HEK293 (cell line): ENCODE data around the gene BEST1.
A peak's percentile ranks its signal among the peaks of the same experiment; 100 is the strongest.

Experiments
- CTCF ChIA-PET: fragments of 350-600 bp; formaldehyde crosslinking; extraction: SDS; loops from one replicate; lab custom pipeline; 2021; ENCODE audit warnings: antibody characterized with exemption; lab: Yijun Ruan, JAX
- POLR2A ChIA-PET: fragments of 300-600 bp; formaldehyde crosslinking; extraction: SDS; loops from one replicate; lab custom pipeline; 2020; ENCODE audit warnings: antibody characterized with exemption, inconsistent platforms; lab: Yijun Ruan, JAX
- H3K27ac ChIP-seq: fragments of 200-500 bp; sonication (Bioruptor generic); 2 replicates; pipeline ENCODE4 v1.5.1; 2014; ENCODE audit warnings: low read depth, low read length, control low read depth, inconsistent platforms; ENCODE audit errors: extremely low read depth
- H3K36me3 ChIP-seq, 2 experiments: fragments of 200-500 bp in 1 of 2; sonication (Bioruptor generic) in 1 of 2; 1 replicate in 1 of 2; 2 replicates in 1 of 2; pipeline ENCODE4 v1.5.1; 2014 to 2017; ENCODE audit warnings: inconsistent platforms in 2 of 2, low read length in 2 of 2; ENCODE audit not compliant: control insufficient read depth in 2 of 2, insufficient read depth in 1 of 2
- H3K4me1 ChIP-seq: fragments of 200-500 bp; sonication (Bioruptor generic); 2 replicates; pipeline ENCODE4 v1.5.1; 2014; ENCODE audit warnings: mild to moderate bottlenecking, low read length, inconsistent platforms; ENCODE audit not compliant: control insufficient read depth, insufficient read depth
- H3K4me3 ChIP-seq: 2 replicates; pipeline ENCODE4 v1.5.1; 2011; ENCODE audit warnings: low read depth, mild to moderate bottlenecking, control low read depth, low read length, moderate library complexity
- H3K9me3 ChIP-seq: fragments of 200-500 bp; sonication (Bioruptor generic); 2 replicates; pipeline ENCODE4 v1.5.1; 2014; ENCODE audit warnings: low read depth, low read length, inconsistent platforms; ENCODE audit not compliant: control insufficient read depth, insufficient read depth
- BCL11B ChIP-seq: fragments of 450-650 bp; formaldehyde crosslinking; IDR thresholded peaks from 2 replicates; pipeline ENCODE4 v1.5.1; 2016; ENCODE audit warnings: low read depth, missing biosample characterization, missing genetic modification characterization
- KLF9 ChIP-seq: fragments of 450-650 bp; formaldehyde crosslinking; IDR thresholded peaks from 2 replicates; pipeline ENCODE4 v1.5.1; 2016; ENCODE audit warnings: missing biosample characterization, missing genetic modification characterization, low read depth
- OVOL3 ChIP-seq: fragments of 450-650 bp; formaldehyde crosslinking; IDR thresholded peaks from 2 replicates; pipeline ENCODE4 v1.5.1; 2016; ENCODE audit warnings: missing biosample characterization, missing genetic modification characterization
- SCRT2 ChIP-seq: fragments of 450-650 bp; formaldehyde crosslinking; IDR thresholded peaks from 2 replicates; pipeline ENCODE4 v1.5.1; 2016; ENCODE audit warnings: missing biosample characterization, missing genetic modification characterization
- ZFP69B ChIP-seq: fragments of 450-650 bp; formaldehyde crosslinking; IDR thresholded peaks from 2 replicates; pipeline ENCODE4 v1.5.1; 2016; ENCODE audit warnings: missing biosample characterization, missing genetic modification characterization
- ZNF155 ChIP-seq: fragments of 450-650 bp; formaldehyde crosslinking; IDR thresholded peaks from 2 replicates; pipeline ENCODE4 v1.5.1; 2016; ENCODE audit warnings: missing biosample characterization, missing genetic modification characterization
- ZNF16 ChIP-seq: fragments of 450-650 bp; formaldehyde crosslinking; IDR thresholded peaks from 2 replicates; pipeline ENCODE4 v1.5.1; 2016; ENCODE audit warnings: low read depth, missing biosample characterization, missing genetic modification characterization
- ZNF23 ChIP-seq: fragments of 450-650 bp; formaldehyde crosslinking; IDR thresholded peaks from 2 replicates; pipeline ENCODE4 v1.5.1; 2016; ENCODE audit warnings: missing biosample characterization, missing genetic modification characterization, borderline replicate concordance
- ZNF549 ChIP-seq: fragments of 450-650 bp; IDR thresholded peaks from 2 replicates; pipeline ENCODE4 v1.5.1; 2018; ENCODE audit warnings: missing biosample characterization, missing genetic modification characterization, mild to moderate bottlenecking, inconsistent platforms, moderate library complexity
- ZNF555 ChIP-seq: fragments of 450-650 bp; formaldehyde crosslinking; conservative IDR thresholded peaks from 2 replicates; pipeline ENCODE4 v1.5.1; 2017; ENCODE audit warnings: missing biosample characterization, mild to moderate bottlenecking, missing genetic modification characterization, inconsistent platforms
- ZNF664 ChIP-seq: fragments of 450-650 bp; formaldehyde crosslinking; IDR thresholded peaks from 2 replicates; pipeline ENCODE4 v1.5.1; 2016; ENCODE audit warnings: missing biosample characterization, missing genetic modification characterization
- ZNF707 ChIP-seq: fragments of 450-650 bp; formaldehyde crosslinking; IDR thresholded peaks from 2 replicates; pipeline ENCODE4 v1.5.1; 2016; ENCODE audit warnings: missing biosample characterization, missing genetic modification characterization
- ZNF76 ChIP-seq: fragments of 450-650 bp; formaldehyde crosslinking; IDR thresholded peaks from 2 replicates; pipeline ENCODE4; 2016; ENCODE audit warnings: low read depth, missing biosample characterization, missing genetic modification characterization, borderline replicate concordance
- ZNF777 ChIP-seq: fragments of 450-650 bp; formaldehyde crosslinking; IDR thresholded peaks from 2 replicates; pipeline ENCODE4 v1.5.1; 2017; ENCODE audit warnings: missing biosample characterization, missing genetic modification characterization, borderline replicate concordance
- ZSCAN23 ChIP-seq: fragments of 450-650 bp; formaldehyde crosslinking; IDR thresholded peaks from 2 replicates; pipeline ENCODE4 v1.5.1; 2016; ENCODE audit warnings: missing biosample characterization, missing genetic modification characterization
- ZXDB ChIP-seq: fragments of 450-650 bp; formaldehyde crosslinking; IDR thresholded peaks from 2 replicates; pipeline ENCODE4 v1.5.1; 2016; ENCODE audit warnings: missing biosample characterization, missing genetic modification characterization
- TF ChIP-seq, protein P1 (sequence below): fragments of 450-650 bp; formaldehyde crosslinking; IDR thresholded peaks from 2 replicates; pipeline ENCODE4; 2016; ENCODE audit warnings: missing biosample characterization, missing genetic modification characterization
- TF ChIP-seq, protein P2 (sequence below): fragments of 450-650 bp; formaldehyde crosslinking; IDR thresholded peaks from 2 replicates; pipeline ENCODE4 v1.5.1; 2016; ENCODE audit warnings: missing biosample characterization, missing genetic modification characterization
- TF ChIP-seq, protein P3 (sequence below): fragments of 450-650 bp; formaldehyde crosslinking; IDR thresholded peaks from 2 replicates; pipeline ENCODE4 v1.5.1; 2016; ENCODE audit warnings: missing biosample characterization, missing genetic modification characterization
- TF ChIP-seq, protein P4 (sequence below): fragments of 450-650 bp; formaldehyde crosslinking; IDR thresholded peaks from 2 replicates; pipeline ENCODE4 v1.5.1; 2017; ENCODE audit warnings: missing biosample characterization, missing genetic modification characterization

Gene BEST1

DNA sequence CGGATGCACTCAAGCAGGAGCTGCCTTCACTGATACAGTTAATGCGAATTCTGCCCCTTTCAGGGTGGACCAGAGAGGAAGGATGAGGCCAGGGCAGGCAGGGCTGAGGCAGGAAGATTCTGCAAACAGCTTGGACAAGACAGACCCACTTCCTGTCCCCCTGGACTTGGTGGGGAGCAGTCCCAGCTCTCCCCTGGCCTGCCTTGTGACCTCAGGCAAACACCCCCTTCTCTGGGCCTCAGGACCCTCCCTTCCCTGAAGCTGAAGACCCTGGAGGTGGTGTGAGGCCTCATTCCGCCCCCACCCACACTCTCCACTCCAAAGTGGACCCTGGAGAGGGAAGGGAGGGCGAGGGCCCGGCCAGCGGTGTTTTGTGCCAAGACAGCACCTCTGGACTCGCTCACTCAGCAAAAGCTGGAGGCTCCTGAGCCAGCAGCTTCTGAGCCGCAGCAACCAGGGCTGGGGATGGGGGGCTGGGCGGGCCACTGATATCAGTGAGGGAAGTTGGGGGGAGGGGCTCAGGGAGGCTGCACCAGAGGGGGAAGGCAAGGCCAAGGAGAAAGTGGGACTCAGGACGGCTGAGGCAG, 41.3 kb upstream of the BEST1 start (continued):
- no peak for TF ChIP-seq BCL11B
- no peak for TF ChIP-seq KLF9 (tag by site-specific recombination)
- no peak for TF ChIP-seq ZNF76
- TF ChIP-seq ZNF707 (tag by site-specific recombination): no peak
- TF ChIP-seq ZNF777 (tag by site-specific recombination): no peak
- no peak for TF ChIP-seq ZNF549 (tag by site-specific recombination)
- TF ChIP-seq ZNF664 (tag by site-specific recombination): no peak
- TF ChIP-seq, protein P1, sequence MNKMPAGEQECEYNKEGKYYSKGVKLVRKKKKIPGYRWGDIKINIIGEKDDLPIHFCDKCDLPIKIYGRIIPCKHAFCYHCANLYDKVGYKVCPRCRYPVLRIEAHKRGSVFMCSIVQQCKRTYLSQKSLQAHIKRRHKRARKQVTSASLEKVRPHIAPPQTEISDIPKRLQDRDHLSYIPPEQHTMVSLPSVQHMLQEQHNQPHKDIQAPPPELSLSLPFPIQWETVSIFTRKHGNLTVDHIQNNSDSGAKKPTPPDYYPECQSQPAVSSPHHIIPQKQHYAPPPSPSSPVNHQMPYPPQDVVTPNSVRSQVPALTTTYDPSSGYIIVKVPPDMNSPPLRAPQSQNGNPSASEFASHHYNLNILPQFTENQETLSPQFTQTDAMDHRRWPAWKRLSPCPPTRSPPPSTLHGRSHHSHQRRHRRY (tag by site-specific recombination): no peak

DNA sequence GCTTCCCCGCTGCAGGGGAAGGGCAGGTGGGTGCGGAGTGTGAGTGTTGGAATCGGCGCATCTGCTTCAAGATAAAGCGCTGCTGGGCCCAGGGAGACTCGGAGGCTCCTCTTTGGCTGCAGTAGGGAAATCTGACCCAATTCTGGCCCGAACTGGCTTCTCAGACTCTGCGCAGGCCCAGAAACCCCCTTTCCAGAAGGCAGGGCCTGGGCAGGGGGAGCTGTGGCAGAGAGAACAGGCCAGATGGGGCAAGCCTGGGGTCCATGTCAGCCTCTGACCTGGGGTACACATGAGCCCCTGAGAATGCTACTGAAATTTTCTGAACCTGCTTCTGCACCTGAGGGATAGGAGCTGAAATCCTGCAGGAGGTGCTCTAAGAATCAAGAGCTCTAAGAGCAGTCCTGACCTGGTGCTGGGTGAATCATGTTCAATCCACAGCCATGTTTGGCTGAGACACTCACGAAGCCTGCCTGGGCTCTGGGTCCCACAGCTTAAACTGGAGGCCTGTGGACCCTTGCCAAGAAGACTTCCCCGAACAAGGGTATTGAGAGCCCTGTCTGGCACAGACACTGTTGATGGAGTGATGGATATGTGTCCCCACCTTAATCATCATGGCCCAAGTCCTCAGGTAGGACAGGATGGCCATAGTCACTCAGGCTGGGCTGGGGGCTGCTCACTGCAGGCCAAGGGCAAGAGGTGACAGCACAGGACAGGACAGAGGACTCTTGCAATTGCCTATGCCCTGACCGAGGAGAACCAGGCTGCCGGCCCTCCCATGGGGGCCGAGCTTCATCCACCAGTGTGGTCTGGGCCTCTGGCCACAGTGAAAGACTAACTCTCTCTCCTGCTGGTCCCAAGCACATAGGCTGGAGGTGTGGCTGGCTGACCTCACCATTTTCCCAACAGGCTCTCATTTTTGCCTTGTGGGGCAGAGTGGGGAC, 39.7 kb upstream of the BEST1 start:
- POLR2A ChIA-PET: no interaction called here
- no peak overlapping the region for H3K27ac ChIP-seq
- H3K9me3 ChIP-seq: no peaks in the 10 kb centered on the region
- H3K36me3 ChIP-seq: peaks cover 0 to 6% of the 10 kb centered on the region in 2 experiments; a peak in 1 of 3 replicates
- TF ChIP-seq, protein P2, sequence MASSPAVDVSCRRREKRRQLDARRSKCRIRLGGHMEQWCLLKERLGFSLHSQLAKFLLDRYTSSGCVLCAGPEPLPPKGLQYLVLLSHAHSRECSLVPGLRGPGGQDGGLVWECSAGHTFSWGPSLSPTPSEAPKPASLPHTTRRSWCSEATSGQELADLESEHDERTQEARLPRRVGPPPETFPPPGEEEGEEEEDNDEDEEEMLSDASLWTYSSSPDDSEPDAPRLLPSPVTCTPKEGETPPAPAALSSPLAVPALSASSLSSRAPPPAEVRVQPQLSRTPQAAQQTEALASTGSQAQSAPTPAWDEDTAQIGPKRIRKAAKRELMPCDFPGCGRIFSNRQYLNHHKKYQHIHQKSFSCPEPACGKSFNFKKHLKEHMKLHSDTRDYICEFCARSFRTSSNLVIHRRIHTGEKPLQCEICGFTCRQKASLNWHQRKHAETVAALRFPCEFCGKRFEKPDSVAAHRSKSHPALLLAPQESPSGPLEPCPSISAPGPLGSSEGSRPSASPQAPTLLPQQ (tag by site-specific recombination): 0 out of 2 replicates have a peak, but pooled peaks have one; percentile 34
- no peak for TF ChIP-seq OVOL3
- H3K4me1 ChIP-seq: no peaks in the 10 kb centered on the region
- CTCF ChIA-PET: interaction anchor here (1.1 to 3.9 kb wide), 2 partner anchors 11 to 38 kb away, joined by 3 to 59 read pairs; no protein-coding TSS in a partner anchor
- no peak overlapping the region for H3K4me3 ChIP-seq

DNA sequence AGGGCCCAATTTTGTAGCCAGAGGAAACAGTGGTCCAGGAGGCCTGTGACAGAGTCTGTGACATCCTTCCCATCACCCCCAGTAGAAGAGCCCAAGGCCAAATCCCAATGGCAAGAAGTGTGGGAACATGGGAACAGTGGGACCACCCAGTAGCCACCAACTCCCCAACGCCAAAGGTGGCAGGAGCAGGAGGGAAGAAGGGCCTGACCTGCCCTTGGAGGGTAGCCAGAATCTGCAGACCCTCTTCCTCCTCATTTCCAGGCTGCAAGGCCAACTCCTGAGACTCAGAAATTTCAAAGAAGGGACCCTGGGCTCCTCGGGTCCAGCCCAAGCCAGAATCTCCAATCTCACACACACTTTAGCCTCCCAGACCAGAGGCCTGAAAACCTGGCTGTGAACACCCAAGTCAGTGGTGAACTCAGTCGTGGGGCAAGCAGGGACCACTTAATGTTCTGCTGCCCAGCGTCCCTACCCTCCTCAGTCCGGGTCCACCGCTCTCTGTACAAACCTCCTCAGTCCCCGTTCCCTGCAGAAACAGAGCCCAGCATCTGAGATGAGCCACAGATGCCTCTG, 38.9 kb upstream of the BEST1 start:
- ChIA-PET POLR2A (no interaction called here), CTCF (no interaction called here)
- Histone ChIP-seq H3K4me1 (no peaks in the 10 kb centered on the region), H3K4me3 (no peak overlapping the region), H3K9me3 (no peaks in the 10 kb centered on the region), H3K27ac (no peak overlapping the region), H3K36me3 (peaks cover 0 to 3% of the 10 kb centered on the region in 2 experiments; a peak in 1 of 3 replicates)
- TF ChIP-seq, protein P3, sequence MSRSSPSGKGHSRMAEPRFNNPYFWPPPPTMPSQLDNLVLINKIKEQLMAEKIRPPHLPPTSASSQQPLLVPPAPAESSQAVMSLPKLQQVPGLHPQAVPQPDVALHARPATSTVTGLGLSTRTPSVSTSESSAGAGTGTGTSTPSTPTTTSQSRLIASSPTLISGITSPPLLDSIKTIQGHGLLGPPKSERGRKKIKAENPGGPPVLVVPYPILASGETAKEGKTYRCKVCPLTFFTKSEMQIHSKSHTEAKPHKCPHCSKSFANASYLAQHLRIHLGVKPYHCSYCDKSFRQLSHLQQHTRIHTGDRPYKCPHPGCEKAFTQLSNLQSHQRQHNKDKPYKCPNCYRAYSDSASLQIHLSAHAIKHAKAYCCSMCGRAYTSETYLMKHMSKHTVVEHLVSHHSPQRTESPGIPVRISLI (tag by site-specific recombination): no peak
- no peak for TF ChIP-seq ZNF23
- TF ChIP-seq ZNF155 (tag by site-specific recombination): no peak
- TF ChIP-seq SCRT2 (tag by site-specific recombination): no peak
- TF ChIP-seq ZXDB (tag by site-specific recombination): no peak
- TF ChIP-seq ZFP69B (tag by site-specific recombination): no peak
- no peak for TF ChIP-seq ZNF555 (tag by site-specific recombination)
- no peak for TF ChIP-seq ZNF16
- TF ChIP-seq, protein P4, sequence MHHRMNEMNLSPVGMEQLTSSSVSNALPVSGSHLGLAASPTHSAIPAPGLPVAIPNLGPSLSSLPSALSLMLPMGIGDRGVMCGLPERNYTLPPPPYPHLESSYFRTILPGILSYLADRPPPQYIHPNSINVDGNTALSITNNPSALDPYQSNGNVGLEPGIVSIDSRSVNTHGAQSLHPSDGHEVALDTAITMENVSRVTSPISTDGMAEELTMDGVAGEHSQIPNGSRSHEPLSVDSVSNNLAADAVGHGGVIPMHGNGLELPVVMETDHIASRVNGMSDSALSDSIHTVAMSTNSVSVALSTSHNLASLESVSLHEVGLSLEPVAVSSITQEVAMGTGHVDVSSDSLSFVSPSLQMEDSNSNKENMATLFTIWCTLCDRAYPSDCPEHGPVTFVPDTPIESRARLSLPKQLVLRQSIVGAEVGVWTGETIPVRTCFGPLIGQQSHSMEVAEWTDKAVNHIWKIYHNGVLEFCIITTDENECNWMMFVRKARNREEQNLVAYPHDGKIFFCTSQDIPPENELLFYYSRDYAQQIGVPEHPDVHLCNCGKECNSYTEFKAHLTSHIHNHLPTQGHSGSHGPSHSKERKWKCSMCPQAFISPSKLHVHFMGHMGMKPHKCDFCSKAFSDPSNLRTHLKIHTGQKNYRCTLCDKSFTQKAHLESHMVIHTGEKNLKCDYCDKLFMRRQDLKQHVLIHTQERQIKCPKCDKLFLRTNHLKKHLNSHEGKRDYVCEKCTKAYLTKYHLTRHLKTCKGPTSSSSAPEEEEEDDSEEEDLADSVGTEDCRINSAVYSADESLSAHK (tag by site-specific recombination): no peak
- TF ChIP-seq ZSCAN23 (tag by site-specific recombination): no peak
